Omental fat pad (tissue), 4 donors: Measurements from ENCODE around the gene PRRC1. TPM values are rescaled to one million over a fixed set of nuclear protein-coding genes. Genes with fewer than 3 reads are reported as not detected.

Experiments
- ATAC-seq: fragments of 150-250 bp; one replicate; pipeline ENCODE4 v1.9.1; 2016; ENCODE audit warnings: mild to moderate bottlenecking, moderate library complexity; ENCODE audit not compliant: low FRiP score
- DNase-seq: peaks from one replicate; pipeline ENCODE4 v3.0.0-alpha.2; 2019; ENCODE audit warnings: low spot score
- CTCF ChIP-seq, 3 donors: fragments of 450-650 bp; IDR thresholded peaks; one replicate each; pipeline ENCODE4 v1.5.1; 2016 to 2017; ENCODE audit warnings: antibody characterized with exemption in 3 of 3, mild to moderate bottlenecking in 3 of 3, moderate library complexity in 2 of 3
- total RNA-seq, 4 donors: library from RNA; depleted of rRNA; stranded (reverse); fragments of >200 nt; gene quantifications; one replicate each; pipeline ENCODE4 v1.1.0, GENCODE V29; 2016

Gene PRRC1
- 10 to 100 TPM; 31.2 to 41.8 (median 34.1) TPM for total RNA-seq

GRCh38 chr5:127517480-127518318 is at the start of gene PRRC1:
PRRC1 (plus strand) TSS chr5:127517640; CDS start chr5:127523480, 5,840 bp downstream.
- peak; percentile 46 for DNase-seq
- peak; percentile 96 for ATAC-seq
- no peak for TF ChIP-seq CTCF (IDR thresholded peaks at IDR 0.05)

GRCh38 chr5:127471211-127471610 is 46.2 kb upstream of the PRRC1 start:
- DNase-seq (no peak), ATAC-seq (no peak)
- no peak for TF ChIP-seq CTCF (IDR thresholded peaks at IDR 0.05)

GRCh38 chr5:127472700-127473099 is 44.7 kb upstream of the PRRC1 start:
- DNase-seq (no peak), ATAC-seq (no peak)
- TF ChIP-seq CTCF (IDR thresholded peaks at IDR 0.05): no peak

- TF ChIP-seq CTCF (IDR thresholded peaks at IDR 0.05): no peak
- ATAC-seq: no peak
- DNase-seq: no peak
Measured at GRCh38 chr5:127486471-127486870, 31.0 kb upstream of the PRRC1 start.

GRCh38 chr5:127492854-127493738 is 24.3 kb upstream of the PRRC1 start:
- ATAC-seq (no peak), DNase-seq (no peak)

GRCh38 chr5:127498548-127498947 is 18.9 kb upstream of the PRRC1 start:
- ATAC-seq: no peak
- TF ChIP-seq CTCF (IDR thresholded peaks at IDR 0.05): no peak
- DNase-seq: no peak

More at GRCh38 chr5:127492854-127493738, 24.3 kb upstream of the PRRC1 start:
- TF ChIP-seq CTCF (IDR thresholded peaks at IDR 0.05): peak in 1 of 3 donors; percentile 19
